CD14-positive monocyte (primary cell): ENCODE results near the gene LRBA. TPM values are rescaled to one million over a fixed set of nuclear protein-coding genes. Genes with fewer than 3 reads are reported as not detected.

Experiments used
- DNase-seq, 3 donors: peaks; one replicate each; pipeline ENCODE4 v3.0.0-alpha.2; 2011 to 2022
- H2AFZ ChIP-seq: 2 replicates; pipeline ENCODE4 v1.6.0; 2012; ENCODE audit warnings: mild to moderate bottlenecking, low read depth, low read length, inconsistent platforms; ENCODE audit not compliant: insufficient read depth, poor library complexity, severe bottlenecking
- H3K27ac ChIP-seq, 2 donors: 1 replicate in 1 of 2; 2 replicates in 1 of 2; pipeline ENCODE4 v1.5.1; 2012 to 2013; ENCODE audit warnings: low read length in 2 of 2, control low read depth in 1 of 2, inconsistent platforms in 1 of 2, low read depth in 1 of 2, mild to moderate bottlenecking in 1 of 2
- H3K27me3 ChIP-seq, 2 donors: one replicate each; pipeline versions ENCODE4 v1.6.0 to v1.6.1; 2011 to 2013; ENCODE audit warnings: low read length in 2 of 2; ENCODE audit not compliant: control insufficient read depth in 2 of 2, insufficient read depth in 2 of 2
- H3K36me3 ChIP-seq, 2 donors: replicated peaks in 1 of 2; 1 replicate in 1 of 2; 2 replicates in 1 of 2; pipeline versions ENCODE4 v1.5.1 to v1.6.1; 2012 to 2013; ENCODE audit warnings: low read length in 2 of 2, control low read depth in 1 of 2, inconsistent platforms in 1 of 2, mild to moderate bottlenecking in 1 of 2; ENCODE audit not compliant: insufficient read depth in 2 of 2, control insufficient read depth in 1 of 2
- H3K4me1 ChIP-seq, 2 donors: 1 replicate in 1 of 2; 2 replicates in 1 of 2; pipeline versions ENCODE4 v1.5.1 to v1.6.1; 2012 to 2013; ENCODE audit warnings: low read length in 2 of 2, control low read depth in 1 of 2, inconsistent platforms in 1 of 2, mild to moderate bottlenecking in 1 of 2, moderate library complexity in 1 of 2; ENCODE audit not compliant: insufficient read depth in 2 of 2, control insufficient read depth in 1 of 2
- H3K4me2 ChIP-seq: replicated peaks from 2 replicates; pipeline ENCODE3; 2012; ENCODE audit warnings: low read length, moderate library complexity, mild to moderate bottlenecking; ENCODE audit not compliant: poor library complexity, severe bottlenecking; ENCODE audit errors: extremely low read depth
- H3K4me3 ChIP-seq, 3 experiments: fragments of 200-600 bp in 1 of 3; sonication (generic) in 1 of 3; replicated peaks in 1 of 3; 1 replicate in 2 of 3; 2 replicates in 1 of 3; pipeline ENCODE4 v1.5.1; 2011 to 2013; ENCODE audit warnings: low read length in 3 of 3, mild to moderate bottlenecking in 3 of 3, control low read depth in 2 of 3, low read depth in 2 of 3, inconsistent platforms in 1 of 3, moderate library complexity in 1 of 3
- H3K79me2 ChIP-seq: 2 replicates; pipeline ENCODE4 v1.6.0; 2012; ENCODE audit warnings: mild to moderate bottlenecking, control low read depth, inconsistent platforms, low read length, moderate library complexity; ENCODE audit not compliant: insufficient read depth
- H3K9ac ChIP-seq: 2 replicates; pipeline ENCODE4 v1.6.0; 2017; ENCODE audit warnings: low read length, mild to moderate bottlenecking; ENCODE audit not compliant: insufficient read depth, poor library complexity, severe bottlenecking
- H3K9me3 ChIP-seq, 2 donors: replicated peaks in 1 of 2; 1 replicate in 1 of 2; 2 replicates in 1 of 2; pipeline versions ENCODE4 v1.5.1 to v1.6.1; 2012 to 2013; ENCODE audit warnings: low read length in 2 of 2, control low read depth in 1 of 2; ENCODE audit not compliant: control insufficient read depth in 1 of 2, insufficient read depth in 1 of 2
- H4K20me1 ChIP-seq: 2 replicates; pipeline ENCODE4 v1.6.0; 2012; ENCODE audit warnings: mild to moderate bottlenecking, low read length, control low read depth, moderate library complexity; ENCODE audit not compliant: insufficient read depth
- H3K27ac Mint-ChIP-seq, 7 donors: one replicate each; pipeline ENCODE4 v1.8.0; 2020; ENCODE audit warnings: mild to moderate bottlenecking in 7 of 7, mixed read lengths in 7 of 7, moderate library complexity in 6 of 7, inconsistent platforms in 2 of 7
- H3K27me3 Mint-ChIP-seq, 3 donors: one replicate each; pipeline ENCODE4 v1.8.0; 2021 to 2022; ENCODE audit warnings: low read depth in 3 of 3, mild to moderate bottlenecking in 3 of 3, mixed read lengths in 3 of 3, moderate library complexity in 3 of 3, inconsistent platforms in 1 of 3
- H3K36me3 Mint-ChIP-seq, 2 donors: one replicate each; pipeline ENCODE4 v1.8.0; 2020; ENCODE audit warnings: mixed read lengths in 2 of 2, inconsistent platforms in 1 of 2, mild to moderate bottlenecking in 1 of 2
- H3K4me1 Mint-ChIP-seq: one replicate; pipeline ENCODE4 v1.8.0; 2020; ENCODE audit warnings: mild to moderate bottlenecking, mixed read lengths
- H3K4me3 Mint-ChIP-seq, 2 donors: one replicate each; pipeline ENCODE4 v1.8.0; 2020; ENCODE audit warnings: mild to moderate bottlenecking in 2 of 2, mixed read lengths in 2 of 2, moderate library complexity in 1 of 2
- H3K9me3 Mint-ChIP-seq, 7 donors: one replicate each; pipeline ENCODE4 v1.8.0; 2020 to 2022; ENCODE audit warnings: mixed read lengths in 7 of 7, mild to moderate bottlenecking in 6 of 7, moderate library complexity in 6 of 7, inconsistent platforms in 2 of 7
- WGBS: methylation state at CpG from one replicate; pipeline ENCODE4 v1.1.5; 2013; ENCODE audit warnings: missing lambda C conversion rate; ENCODE audit not compliant: insufficient coverage; 5-methylcytosine and 5-hydroxymethylcytosine counted together
- intact Hi-C, 2 donors: fragments of 100-400 bp; cut with micrococcal nuclease; formaldehyde crosslinking; loops; one replicate each; pipeline versions ENCODE4 v1.15.0 to v1.15.1; 2023
- polyA plus RNA-seq, 3 donors: library from polyadenylated mRNA; depleted of rRNA in 1 of 3; unstranded in 2 of 3; stranded (reverse) in 1 of 3; fragments of 300-500 nt in 2 of 3; fragments of >200 nt in 1 of 3; fragmentation: Illumina TruSeq in 2 of 3; gene quantifications; 1 replicate in 2 of 3; 2 replicates in 1 of 3; pipeline ENCODE4 v1.2.3, GENCODE V29; 2012 to 2021
- TF ChIP-seq, protein P1 (sequence below): fragments of 200-600 bp; IDR thresholded peaks from one replicate; pipeline ENCODE4 v1.8.0; 2022; ENCODE audit warnings: antibody characterized with exemption, mild to moderate bottlenecking

The LRBA gene
- polyA plus RNA-seq, 3 donors, result 1.5 to 5.5 (median 4.4) TPM

- intact Hi-C loops, result no loop called here
- Histone ChIP-seq H3K9ac (no peak overlapping the region), H4K20me1 (no peaks in the 10 kb centered on the region), H3K27me3 (no peaks in the 10 kb centered on the region), H3K4me3 (no peak overlapping the region), H3K4me1 (no peaks in the 10 kb centered on the region), H3K27ac (no peak overlapping the region), H3K4me2 (no peak overlapping the region), H2AFZ (no peak overlapping the region), H3K9me3 (no peaks in the 10 kb centered on the region), H3K36me3 (no peaks in the 10 kb centered on the region), H3K79me2 (no peaks in the 10 kb centered on the region)
- TF ChIP-seq, protein P1, sequence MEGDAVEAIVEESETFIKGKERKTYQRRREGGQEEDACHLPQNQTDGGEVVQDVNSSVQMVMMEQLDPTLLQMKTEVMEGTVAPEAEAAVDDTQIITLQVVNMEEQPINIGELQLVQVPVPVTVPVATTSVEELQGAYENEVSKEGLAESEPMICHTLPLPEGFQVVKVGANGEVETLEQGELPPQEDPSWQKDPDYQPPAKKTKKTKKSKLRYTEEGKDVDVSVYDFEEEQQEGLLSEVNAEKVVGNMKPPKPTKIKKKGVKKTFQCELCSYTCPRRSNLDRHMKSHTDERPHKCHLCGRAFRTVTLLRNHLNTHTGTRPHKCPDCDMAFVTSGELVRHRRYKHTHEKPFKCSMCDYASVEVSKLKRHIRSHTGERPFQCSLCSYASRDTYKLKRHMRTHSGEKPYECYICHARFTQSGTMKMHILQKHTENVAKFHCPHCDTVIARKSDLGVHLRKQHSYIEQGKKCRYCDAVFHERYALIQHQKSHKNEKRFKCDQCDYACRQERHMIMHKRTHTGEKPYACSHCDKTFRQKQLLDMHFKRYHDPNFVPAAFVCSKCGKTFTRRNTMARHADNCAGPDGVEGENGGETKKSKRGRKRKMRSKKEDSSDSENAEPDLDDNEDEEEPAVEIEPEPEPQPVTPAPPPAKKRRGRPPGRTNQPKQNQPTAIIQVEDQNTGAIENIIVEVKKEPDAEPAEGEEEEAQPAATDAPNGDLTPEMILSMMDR, result no peak
- Mint-ChIP-seq H3K27me3 (no peaks in the 10 kb centered on the region), H3K4me3 (no peak overlapping the region), H3K27ac (no peak overlapping the region), H3K4me1 (no peaks in the 10 kb centered on the region), H3K36me3 (peaks cover 6% of the 10 kb centered on the region in 2 donors), H3K9me3 (peaks cover 0 to 14% (median 8%) of the 10 kb centered on the region in 7 donors)
- no CpG with 5 or more reads among the region's 1 CpG for WGBS
- no peak for DNase-seq
These were observed 32.4 kb downstream of the LRBA start for GRCh38 chr4:150982557-150983233.

GRCh38 chr4:150978738-150979575 lies 36.1 kb downstream of the LRBA start:
- H3K4me3 Mint-ChIP-seq, result no peak overlapping the region

More at GRCh38 chr4:150978738-150979575, 36.1 kb downstream of the LRBA start:
- Histone ChIP-seq H2AFZ (no peak overlapping the region), H3K79me2 (no peaks in the 10 kb centered on the region), H3K4me3 (no peak overlapping the region), H3K9ac (no peak overlapping the region), H3K4me2 (no peak overlapping the region), H3K36me3 (no peaks in the 10 kb centered on the region), H3K4me1 (no peaks in the 10 kb centered on the region), H3K9me3 (peaks cover 0 to 9% of the 10 kb centered on the region in 2 donors), H4K20me1 (no peaks in the 10 kb centered on the region), H3K27me3 (no peaks in the 10 kb centered on the region), H3K27ac (no peak overlapping the region)
- Mint-ChIP-seq H3K27me3 (peaks cover 0 to 2% (median 0%) of the 10 kb centered on the region in 3 donors), H3K9me3 (peaks cover 3 to 15% (median 8%) of the 10 kb centered on the region in 7 donors), H3K4me1 (peaks cover 3% of the 10 kb centered on the region), H3K27ac (peak overlapping the region in 1 of 7 donors; percentile 8), H3K36me3 (peaks cover 6% of the 10 kb centered on the region in 2 donors)
- DNase-seq, result no peak
- TF ChIP-seq, protein P1, result no peak
- WGBS, result no CpG with 5 or more reads among the region's 3 CpGs
- intact Hi-C loops, result no loop called here
